Frontal cortex (tissue), 4 donors: Measurements from ENCODE around the gene TAS1R3. TPM values are rescaled to one million over a fixed set of nuclear protein-coding genes. Genes with fewer than 3 reads are reported as not detected.
A peak's percentile ranks its signal among the peaks of the same experiment; 100 is the strongest.

Experiments used
- DNase-seq, 2 donors: peaks; one replicate each; pipeline ENCODE4 v3.0.0; 2012; ENCODE audit warnings: low spot score in 2 of 2
- FAIRE-seq: peaks from 2 replicates; lab custom pipeline; 2012; peaks lifted over from hg19 to GRCh38; lab: Jason Lieb, UNC
- total RNA-seq: library from RNA; depleted of rRNA; stranded (reverse); fragments of >200 nt; gene quantifications from one replicate; pipeline ENCODE4 v1.2.3, GENCODE V29; 2014
- donor health status: control.
- donor health status: control.
- donor health status: control.

Gene TAS1R3
- total RNA-seq, 1 donor from 2014 or later, result 0.41 TPM

DNA sequence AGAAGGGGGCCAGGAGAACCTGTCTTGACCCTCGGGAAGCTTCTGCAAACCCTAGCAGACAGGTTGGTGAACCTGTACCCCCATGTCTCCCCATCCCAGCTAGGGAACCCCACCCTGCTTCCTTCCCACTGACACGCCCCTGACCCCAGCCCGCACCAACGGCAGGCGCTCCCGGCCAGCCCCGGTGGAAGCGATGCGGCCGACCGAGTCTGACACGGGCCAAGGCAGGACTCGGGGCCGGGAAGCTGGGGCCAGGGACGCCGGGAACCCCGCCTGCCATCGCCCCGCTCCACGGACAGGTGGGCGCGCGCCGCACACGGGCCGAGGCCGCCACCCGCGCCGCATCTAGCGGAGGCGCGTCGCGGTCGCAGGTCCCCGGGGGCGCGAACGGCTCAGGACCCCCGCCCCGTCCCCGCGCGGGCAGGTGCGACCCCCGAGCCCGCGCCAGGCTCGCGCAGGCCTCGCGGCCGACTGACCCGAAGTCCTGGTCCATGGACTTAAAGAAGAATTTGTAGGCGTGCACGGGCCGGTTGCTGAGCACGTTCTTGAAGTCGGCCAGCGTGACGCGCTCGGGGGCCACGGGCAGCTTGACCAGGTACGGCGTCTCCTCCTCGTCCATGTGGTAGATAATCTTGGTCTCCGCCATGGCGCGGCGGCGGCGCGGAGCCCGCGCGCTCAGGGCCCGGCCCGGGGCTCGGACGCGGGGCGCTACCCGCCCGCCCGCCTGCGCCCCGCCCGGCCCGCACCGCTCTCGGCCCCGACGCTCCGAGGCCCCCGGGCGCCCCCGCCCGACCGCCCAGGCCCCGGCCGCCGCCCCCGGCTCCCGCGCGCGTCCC is 17.6 kb downstream of the TAS1R3 start:
- FAIRE-seq, result no peak
- no peak for DNase-seq

DNA sequence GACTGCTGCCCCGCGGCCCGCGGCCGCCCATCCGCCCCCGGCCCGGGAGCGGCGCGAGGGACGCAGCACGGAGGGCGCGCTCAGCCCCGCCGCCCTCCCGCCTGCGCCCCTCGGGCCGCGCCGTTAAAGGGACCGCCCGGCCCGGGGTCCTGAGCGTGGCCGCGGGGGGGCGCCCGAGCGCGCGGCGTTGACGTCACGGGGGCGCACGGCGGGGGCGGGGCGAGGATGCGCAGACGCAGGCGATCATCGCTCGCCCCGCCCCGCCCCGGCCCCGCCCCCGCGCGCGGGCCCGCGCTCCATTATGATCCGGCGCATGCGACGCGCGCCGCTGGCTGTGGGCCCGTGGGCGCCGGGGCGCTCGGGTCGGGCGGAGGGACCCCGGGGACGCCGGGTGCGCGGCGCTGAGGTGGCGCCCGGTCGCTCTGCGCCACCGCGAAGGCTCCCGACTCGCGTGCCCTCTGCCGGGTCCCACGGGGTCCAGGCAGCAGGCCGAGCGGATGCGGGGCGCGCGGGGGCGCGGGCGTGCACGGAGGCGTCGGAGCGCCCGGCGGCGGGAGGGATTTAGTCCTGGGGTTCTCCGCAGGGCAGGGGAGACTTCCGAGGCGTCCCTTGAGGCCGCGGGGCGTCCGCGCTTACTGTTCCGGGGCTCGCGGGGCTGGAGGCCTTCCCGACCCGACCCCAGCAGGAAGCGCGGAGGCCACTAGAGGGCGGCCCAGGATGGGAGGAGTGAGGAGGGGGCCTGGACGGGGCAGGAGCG is 18.4 kb downstream of the TAS1R3 start, which contains the start of gene DVL1:
Gene DVL1, minus strand, starts transcription at position 163 of the 757 bp plus-strand sequence. CDS start 353 bp downstream, outside the sequence.
- DNase-seq (peak; percentile 97 to 99), FAIRE-seq (no peak)

DNA sequence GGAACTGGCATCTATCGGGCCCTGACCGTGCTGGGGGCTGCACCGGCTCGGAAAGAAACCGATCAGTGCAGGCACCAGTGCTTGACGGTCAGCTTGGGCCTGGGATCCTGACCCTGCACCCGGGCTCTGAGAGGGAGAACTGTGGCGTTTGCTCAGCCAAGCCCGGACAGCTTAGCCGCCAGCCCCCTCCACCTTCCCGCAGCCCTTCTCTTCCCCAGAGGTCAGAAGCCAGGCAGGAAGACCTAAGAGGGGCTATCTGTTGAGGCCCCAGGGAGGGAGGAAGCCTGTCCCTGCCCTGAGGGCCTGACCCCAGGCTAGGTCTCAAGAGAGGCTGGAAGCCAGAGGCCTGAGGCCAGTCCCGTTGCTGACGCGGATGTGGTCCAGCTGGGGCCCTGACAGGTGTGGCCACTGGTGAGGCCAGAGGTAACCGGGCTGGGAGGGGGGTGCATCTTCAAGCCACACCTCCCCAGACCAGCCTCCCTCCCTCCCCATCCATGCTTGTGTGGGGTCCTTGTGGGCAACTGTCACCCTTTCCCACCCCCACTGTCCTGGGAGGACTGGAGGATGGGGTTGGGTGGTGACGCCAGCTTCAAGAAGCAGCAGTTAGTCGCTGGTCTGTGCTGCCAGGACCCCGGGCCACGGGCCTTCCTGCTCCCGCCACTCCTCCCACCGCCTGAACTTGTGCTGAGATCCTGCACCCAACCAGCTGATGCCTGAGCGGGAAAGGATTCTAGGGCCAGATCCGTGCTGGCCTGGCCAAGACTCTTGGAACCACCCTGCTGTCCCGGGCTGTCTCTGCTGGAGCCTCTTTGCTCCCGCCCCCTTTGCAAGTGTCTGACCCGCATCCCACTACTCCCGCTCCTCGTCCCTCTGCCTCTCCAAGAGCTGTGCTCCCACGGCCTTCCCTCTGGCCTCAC is 20.7 kb downstream of the TAS1R3 start:
- FAIRE-seq, result no peak

DNA sequence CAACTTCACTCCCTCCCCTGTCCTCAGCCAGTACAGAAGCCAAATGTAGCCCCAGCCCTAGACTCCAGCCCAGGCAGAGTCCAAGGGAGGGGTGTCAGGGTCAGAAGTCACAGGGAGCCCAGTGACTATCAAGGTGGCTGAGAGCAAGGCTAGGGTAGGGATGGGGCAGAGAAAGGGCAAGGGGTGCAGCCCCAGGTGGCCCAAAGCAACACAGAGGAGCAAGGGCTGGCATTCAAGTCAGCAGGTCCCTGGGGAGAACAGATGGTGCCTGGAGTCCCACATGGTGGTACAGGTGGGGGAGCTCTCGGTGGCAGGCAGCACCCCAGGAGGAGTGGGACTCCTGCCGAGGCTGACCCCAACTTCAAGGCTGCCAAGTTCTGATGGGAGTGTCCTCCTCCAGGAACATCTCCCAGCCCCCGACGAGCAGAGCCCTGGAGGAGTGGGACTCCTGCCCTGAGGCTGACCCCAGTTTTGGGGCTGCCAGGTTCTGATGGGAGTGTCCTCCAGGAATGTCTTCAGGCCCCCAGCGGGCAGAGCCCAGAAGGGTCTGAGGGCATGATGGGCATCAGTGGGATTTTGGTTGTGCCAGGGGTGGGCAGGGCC is 21.8 kb downstream of the TAS1R3 start:
- DNase-seq, result no peak
- FAIRE-seq, result no peak

More for the DNA sequence above, 20.7 kb downstream of the TAS1R3 start:
- DNase-seq, result no peak

DNA sequence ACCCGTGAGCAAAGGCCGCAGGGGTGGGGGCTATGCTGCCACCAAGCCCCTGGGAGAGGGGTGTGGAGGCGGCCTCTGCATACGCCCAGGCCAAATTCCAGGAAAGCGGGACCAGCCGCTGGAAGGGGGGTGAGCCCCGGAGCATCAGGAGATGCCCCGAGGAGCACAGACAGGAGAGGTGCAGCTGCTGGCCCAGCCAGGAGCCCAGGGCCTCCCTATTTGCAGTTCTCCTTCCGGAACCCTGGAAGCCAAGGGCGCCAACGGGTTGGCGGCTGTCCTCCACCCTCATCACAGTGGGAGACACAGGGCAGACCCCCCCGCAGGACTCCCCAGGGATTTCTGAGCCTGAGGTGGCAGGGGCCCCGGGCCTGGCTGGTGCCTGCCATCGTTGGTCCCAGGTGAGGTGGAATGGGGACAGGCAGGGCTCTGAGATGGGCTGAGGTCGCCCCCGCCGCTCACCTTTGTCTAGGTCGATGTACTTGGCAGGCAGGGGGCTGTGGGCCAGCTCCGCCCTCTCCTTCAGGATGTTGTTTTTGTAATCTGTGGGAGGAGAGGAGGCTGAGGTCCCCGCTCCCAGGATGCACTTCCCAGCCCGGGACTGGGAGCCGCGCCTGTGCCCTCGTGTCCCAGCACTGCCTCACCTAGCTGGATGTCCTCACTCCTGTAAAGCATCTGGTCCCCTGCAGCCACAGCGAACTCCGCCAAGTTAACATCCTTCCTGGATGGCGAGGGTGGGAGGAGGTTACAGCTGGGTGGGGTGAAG is 22.5 kb downstream of the TAS1R3 start:
- no peak for DNase-seq
- FAIRE-seq, result no peak

DNA sequence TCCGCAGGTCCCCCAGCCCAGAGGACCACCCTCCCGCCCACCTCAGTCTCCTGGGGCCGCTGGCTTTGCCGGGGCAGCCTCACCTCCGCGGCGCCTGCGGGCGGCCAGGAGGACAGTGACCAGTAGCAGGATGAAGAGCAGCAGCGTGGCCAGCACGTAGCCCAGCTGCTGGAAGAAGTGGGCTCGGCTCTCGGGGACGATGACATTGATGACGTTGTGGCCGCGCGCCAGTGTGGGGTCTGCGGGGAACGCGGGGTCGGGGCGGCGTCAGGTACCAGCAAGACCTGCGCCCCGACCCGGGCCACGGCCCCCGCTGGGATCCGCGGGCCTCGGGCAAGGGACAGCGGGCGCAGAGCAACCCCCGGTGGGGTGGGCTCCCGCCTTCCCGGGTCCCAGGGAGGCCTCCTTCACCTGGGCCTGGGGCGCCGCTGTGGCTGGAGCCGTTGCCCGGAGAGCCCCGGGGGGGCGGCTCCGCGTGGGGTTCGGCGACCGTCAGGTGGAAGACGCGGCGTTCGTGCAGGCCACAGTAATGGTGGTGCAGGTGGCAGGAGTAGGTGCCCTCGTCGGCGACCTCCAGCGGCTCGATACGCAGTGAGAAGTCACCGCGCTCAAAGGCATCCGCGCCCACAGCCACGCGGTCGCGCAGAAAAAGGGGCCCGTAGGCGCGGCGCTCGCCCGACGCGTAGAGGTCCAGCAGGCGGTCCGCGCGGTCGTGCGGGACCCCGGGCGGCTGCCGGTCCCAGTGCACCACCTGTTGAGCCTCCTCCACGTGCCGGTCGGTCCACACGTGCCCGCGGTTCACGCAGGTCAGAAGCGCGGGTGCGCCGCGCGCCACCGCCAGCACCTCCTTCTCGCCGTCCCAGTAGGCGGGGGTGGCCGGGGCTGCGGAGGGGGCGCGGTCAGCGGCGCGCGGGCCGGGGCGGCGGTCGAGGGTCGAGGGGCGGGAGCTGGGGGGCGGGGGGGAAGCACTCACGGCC is 23.5 kb downstream of the TAS1R3 start:
- no peak for FAIRE-seq
- no peak for DNase-seq

DNA sequence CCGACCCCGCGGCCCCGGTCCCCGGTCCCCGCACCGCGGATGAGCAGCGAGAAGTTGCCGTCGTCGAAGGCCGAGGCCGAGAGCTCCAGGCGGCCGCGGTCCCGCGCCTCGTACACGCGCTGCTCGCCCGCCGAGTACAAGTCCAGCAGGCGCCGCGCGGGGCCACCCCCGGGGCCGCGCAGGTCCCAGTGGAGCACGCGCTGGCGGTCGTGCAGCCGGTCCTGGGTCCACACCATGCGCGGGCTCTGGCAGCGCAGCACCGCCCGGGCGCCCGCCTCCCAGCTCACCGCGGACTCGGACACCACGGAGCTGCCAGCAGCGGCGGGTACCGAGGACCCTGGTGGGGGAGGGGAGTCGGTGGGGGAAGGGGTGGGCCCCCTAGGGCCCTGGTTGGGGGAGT is 24.3 kb downstream of the TAS1R3 start:
- no peak for FAIRE-seq
- peak in 1 of 2 donors; percentile 67 for DNase-seq

DNA sequence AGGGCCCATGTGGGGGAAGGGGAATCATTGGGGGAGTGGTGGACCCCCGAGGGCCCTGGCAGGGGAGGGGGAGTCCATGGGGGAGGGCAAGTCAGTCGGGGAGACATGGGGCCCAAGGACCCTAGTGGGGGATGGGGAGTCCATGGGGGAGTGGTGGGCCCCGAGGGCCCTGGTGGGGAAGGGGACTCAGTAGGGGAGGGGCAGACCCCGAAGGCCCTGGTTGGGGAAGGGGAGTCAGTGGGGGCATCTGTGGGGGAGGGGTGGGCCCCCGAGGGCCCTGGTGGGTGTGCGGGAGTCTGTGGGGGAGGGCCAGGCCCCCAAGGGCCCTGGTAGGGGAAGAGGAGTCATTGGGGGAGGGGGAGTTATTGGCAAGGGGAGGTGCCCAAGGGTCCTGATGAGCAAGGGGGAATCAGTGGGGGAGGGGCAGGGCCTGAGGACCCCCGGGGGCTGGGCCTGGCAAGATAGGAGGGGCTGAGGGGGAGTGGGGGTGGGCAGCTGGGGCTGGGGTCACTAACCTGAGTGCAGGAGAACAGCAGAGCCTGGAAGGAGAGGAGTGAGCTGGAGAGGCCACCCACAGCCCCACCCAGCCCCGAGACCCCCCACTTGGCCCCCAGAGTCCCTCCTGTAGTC is 25.2 kb downstream of the TAS1R3 start:
- DNase-seq (no peak), FAIRE-seq (no peak)

DNA sequence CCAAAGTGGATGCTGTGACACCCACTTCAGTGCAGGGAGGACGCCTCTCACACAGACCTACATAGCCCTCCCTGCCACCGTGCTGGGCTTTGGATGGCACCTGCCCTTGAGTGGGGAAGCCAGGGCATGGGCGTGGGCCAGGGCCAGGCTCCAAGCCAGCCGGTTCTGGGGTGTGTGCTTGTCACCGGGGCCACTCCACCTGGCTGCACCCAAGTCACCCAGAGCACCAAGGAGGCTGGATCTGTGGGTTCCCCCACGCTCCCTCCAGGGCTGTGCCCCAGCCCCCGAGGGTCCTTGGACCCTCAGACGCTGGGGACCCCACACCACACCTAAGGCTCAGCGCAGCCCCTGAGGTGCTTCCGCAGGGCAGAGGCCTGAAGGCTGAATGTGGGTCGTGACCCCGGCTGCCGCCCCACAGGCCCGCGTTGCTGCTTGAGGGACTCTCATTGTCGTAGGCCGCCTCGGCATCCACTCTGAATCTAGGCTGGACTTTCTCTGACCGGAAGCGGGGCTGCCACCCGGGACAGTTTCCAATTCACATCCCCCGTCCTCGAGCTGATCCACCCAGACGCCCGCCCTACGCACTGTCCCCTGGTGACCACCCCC is 25.8 kb downstream of the TAS1R3 start:
- DNase-seq (no peak), FAIRE-seq (no peak)

DNA sequence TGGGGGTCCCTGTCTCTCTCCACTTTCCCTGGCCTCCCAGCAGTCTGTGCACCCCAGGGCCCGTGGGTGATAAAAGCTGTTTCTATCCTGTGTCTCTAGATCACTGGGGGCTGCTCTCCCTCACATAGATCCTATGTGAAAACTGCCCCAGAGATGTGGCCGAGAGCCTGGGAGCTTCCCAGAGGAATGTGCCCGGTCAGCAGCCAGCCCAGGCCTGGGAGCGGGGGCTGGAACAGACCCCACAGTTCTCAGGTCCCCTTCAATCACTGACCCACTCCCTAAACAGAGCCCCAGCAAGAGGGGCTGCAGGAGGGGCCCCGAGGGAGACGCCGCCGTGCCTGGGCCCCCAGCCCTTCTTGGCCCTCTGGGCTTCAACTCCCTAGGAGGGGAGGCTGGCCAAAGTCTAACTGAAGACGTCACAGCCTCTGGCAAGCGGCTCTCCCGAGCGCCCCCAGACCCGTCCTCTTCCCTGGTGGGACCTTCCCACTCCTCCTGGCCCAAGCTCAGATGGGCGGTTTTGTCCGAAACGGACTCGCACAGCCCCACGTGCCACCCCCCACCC is 26.9 kb downstream of the TAS1R3 start:
- no peak for FAIRE-seq
- no peak for DNase-seq

DNA sequence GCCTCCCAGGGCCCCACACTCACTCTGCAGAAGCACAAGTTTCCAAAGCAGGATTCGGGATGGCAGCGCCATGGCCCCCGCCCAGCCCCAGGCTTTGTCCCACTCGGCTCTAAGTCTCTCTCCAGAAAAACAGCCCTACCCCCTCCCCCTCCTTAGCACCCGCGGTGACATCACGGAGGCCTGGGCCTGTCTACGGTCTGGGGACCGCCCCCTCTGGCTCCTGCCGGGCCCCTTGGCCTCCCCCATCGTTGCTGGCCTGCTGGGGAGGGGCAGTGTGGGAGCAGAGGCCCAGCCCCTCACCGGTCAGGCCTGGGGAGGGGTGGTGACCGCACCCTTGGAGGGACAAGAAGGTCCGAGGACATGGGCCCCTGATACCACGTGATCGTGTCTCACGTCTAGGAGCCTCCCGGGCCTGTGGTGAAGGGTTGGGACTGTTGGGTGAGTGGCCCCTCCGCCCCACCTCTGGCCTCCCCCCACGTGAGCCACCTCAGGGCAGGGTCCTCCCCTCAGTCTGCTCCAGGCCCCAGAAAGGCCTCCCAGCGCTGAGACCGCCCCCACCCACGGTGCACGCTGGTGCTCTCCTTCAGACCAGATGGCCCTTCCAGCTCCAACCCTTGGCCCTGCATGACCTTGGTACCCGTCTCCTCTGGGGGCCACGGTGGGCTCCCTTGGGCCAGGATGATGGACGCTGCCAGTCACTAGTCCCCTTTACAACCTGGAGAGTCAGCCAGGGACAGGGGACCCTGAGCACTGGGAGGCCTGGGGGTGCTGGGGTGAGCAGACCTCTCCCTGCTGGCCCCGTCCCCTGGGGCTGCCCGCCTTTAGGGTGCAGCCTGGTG is 27.6 kb downstream of the TAS1R3 start, which contains the start of gene MXRA8:
Gene MXRA8, minus strand, starts transcription at position 123 of the 839 bp plus-strand sequence. Its CDS starts 51 bp downstream, at position 72.
- DNase-seq (no peak), FAIRE-seq (no peak)

DNA sequence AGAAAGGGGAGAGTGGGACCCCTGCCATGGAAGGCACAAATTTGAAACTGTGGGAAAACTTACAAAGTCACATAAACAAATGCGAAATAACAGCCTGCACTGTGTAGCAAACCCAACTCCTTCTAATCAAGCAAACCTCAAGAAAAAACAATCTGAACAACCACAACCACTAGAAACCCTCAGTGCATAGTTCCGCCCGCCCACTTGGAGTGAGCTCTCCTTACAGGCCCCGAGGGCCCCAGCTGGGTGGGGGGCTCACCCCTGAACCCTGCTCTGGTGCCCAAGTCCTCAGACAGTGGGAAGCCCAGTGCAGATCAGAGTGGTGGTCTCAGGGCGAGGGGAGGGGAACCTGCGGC is 28.2 kb downstream of the TAS1R3 start:
- FAIRE-seq, result no peak
- no peak for DNase-seq

DNA sequence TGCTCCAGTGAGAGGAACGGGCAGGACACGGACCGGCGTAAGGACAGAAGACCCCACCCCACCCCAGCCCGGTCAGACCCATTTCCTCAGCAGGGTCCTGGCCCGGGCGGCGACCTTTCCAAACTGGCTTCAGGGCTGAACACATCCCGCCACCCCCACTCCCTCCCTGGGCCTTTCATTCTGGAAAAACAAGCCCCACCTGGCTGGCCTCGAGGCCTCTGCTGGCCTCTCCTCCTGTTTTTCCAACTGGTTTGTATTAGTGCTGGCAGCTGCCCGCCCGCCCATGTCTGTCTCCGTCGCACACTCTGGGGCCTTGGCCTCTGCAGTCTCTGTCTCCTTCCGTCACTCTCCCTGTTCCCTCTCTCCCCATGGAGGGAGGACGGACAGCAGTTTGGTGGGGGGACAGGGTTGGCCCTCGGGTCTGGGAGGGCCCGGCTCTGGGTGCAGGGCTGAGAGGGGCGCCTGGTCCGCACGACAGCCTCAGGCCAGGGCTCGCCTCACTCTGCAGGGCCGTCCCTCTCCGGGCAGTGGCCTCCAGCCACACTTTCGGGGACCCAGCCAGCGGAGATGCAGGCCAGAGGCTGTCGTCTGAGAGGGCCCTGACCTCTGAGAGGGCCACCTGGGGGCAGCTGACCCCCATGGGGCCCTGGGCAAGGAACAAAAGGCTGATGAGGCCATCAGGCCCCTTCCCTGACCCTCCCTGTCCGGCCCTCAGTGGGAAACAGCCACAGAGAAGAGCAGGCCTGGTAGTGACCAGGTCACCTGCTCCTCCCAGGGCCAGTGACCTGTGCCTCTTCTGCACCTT is 28.8 kb downstream of the TAS1R3 start:
- DNase-seq (no peak), FAIRE-seq (no peak)

DNA sequence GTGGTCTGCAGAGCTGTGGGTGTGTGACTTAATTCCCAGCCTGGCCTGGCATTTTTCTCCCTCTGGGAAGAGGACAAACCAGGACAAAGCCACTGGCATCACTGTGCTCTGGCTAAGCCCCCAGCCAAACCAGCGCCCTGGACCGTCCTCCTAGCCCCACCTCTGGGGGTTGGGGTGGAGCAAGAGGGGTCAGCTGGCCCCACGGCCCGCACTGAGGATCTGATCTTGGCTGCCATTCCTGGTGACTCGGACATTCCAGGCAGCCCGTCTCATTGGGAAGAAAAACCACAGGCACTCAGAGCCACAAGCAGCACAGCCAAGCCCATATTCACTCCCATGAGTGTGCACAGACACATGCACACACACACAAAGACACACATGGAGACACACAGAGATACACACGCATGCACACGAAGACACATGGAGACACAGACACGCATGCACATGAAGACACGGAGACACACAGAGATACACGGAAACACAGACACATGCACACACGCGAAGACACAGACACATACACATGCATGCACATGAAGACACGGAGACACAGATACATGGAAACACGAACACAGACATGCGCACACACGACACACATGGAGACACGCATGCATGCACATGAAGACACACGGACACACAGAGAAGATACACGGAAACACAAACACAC is 29.6 kb downstream of the TAS1R3 start:
- DNase-seq, result no peak
- no peak for FAIRE-seq
